Smooth muscle cell (in vitro differentiated cells): ENCODE measurements around the gene C19orf53. TPM values are rescaled to one million over a fixed set of nuclear protein-coding genes. Genes with fewer than 3 reads are reported as not detected.

Experiments used
- DNase-seq: peaks from one replicate; lab custom pipeline; 2025; ENCODE audit not compliant: unreplicated experiment; lab: John Stamatoyannopoulos, UW
- H2AFZ ChIP-seq: fragments of 200-600 bp; sonication (generic); 2 replicates; pipeline ENCODE4 v1.6.0; 2016; ENCODE audit warnings: antibody characterized with exemption, low read depth, mild to moderate bottlenecking
- H3F3A ChIP-seq: fragments of 200-600 bp; sonication (generic); 2 replicates; pipeline ENCODE4 v1.6.0; 2017; ENCODE audit warnings: antibody characterized with exemption, low read depth
- H3K27ac ChIP-seq: fragments of 200-600 bp; sonication (generic); 2 replicates; pipeline ENCODE4 v1.5.1; 2016; ENCODE audit warnings: low read depth, mild to moderate bottlenecking
- H3K27me3 ChIP-seq: fragments of 200-600 bp; sonication (generic); 2 replicates; pipeline ENCODE4 v1.6.1; 2016; ENCODE audit warnings: low read depth, mild to moderate bottlenecking
- H3K36me3 ChIP-seq: fragments of 200-600 bp; sonication (generic); 2 replicates; pipeline ENCODE4 v1.5.1; 2016; ENCODE audit warnings: low read depth
- H3K4me1 ChIP-seq: fragments of 200-600 bp; sonication (generic); 2 replicates; pipeline ENCODE4 v1.5.1; 2016; ENCODE audit warnings: low read depth
- H3K4me2 ChIP-seq: fragments of 200-600 bp; sonication (generic); 2 replicates; pipeline ENCODE4 v1.6.0; 2016; ENCODE audit warnings: mild to moderate bottlenecking
- H3K4me3 ChIP-seq: fragments of 200-600 bp; sonication (generic); 2 replicates; pipeline ENCODE4 v1.5.1; 2016; ENCODE audit warnings: mild to moderate bottlenecking
- H3K79me2 ChIP-seq: fragments of 200-600 bp; sonication (generic); 2 replicates; pipeline ENCODE4 v1.6.0; 2016; ENCODE audit warnings: low read depth, mild to moderate bottlenecking
- H3K9ac ChIP-seq: fragments of 200-600 bp; sonication (generic); 2 replicates; pipeline ENCODE4 v1.6.0; 2016; ENCODE audit warnings: low read depth
- H3K9me3 ChIP-seq: fragments of 200-600 bp; sonication (generic); replicated peaks from 2 replicates; pipeline ENCODE4 v1.5.1; 2016; ENCODE audit warnings: low read depth
- H4K20me1 ChIP-seq: fragments of 200-600 bp; sonication (generic); 2 replicates; pipeline ENCODE4 v1.6.0; 2016; ENCODE audit warnings: low read depth
- CTCF ChIP-seq: fragments of 200-600 bp; sonication (generic); IDR thresholded peaks from 2 replicates; pipeline ENCODE4 v1.5.1; 2017; ENCODE audit warnings: borderline replicate concordance, mild to moderate bottlenecking, antibody characterized with exemption; ENCODE audit not compliant: insufficient read depth, poor library complexity, severe bottlenecking
- WGBS: methylation state at CpG from one replicate; pipeline ENCODE4 v1.1.7; 2016; ENCODE audit warnings: low lambda C conversion rate; 5-methylcytosine and 5-hydroxymethylcytosine counted together
- polyA plus RNA-seq: library from polyadenylated mRNA; unstranded; fragments of >200 nt; fragmentation: Nextera tagmentation; extraction: Ambion mirVana; gene quantifications from 2 replicates; pipeline ENCODE4 v1.2.1, GENCODE V29; 2016
- total RNA-seq: library from RNA; depleted of rRNA; stranded (reverse); fragments of >200 nt; gene quantifications from 2 replicates; pipeline ENCODE4 v1.2.3, GENCODE V29; 2014

The C19orf53 gene
- total and polyA plus RNA-seq, 2 experiments from 2014 or later = 192 to 298 TPM

- Histone ChIP-seq H3K4me1 (no peaks in the 10 kb centered on the region), H3K27me3 (no peaks in the 10 kb centered on the region), H3F3A (no peaks in the 10 kb centered on the region), H3K4me2 (no peak overlapping the region), H3K9ac (no peak overlapping the region), H3K9me3 (no peaks in the 10 kb centered on the region), H3K4me3 (no peak overlapping the region), H3K36me3 (no peaks in the 10 kb centered on the region), H3K27ac (no peak overlapping the region), H4K20me1 (no peaks in the 10 kb centered on the region), H3K79me2 (no peaks in the 10 kb centered on the region), H2AFZ (no peak overlapping the region)
- TF ChIP-seq CTCF = no peak
- 96% methylated on average over 1 of the region's 1 CpG for WGBS
- DNase-seq = no peak
These were observed 36.2 kb upstream of the C19orf53 start for GRCh38 chr19:13738073-13738472.

- Histone ChIP-seq H3F3A (no peaks in the 10 kb centered on the region), H3K27ac (no peak overlapping the region), H3K4me2 (no peak overlapping the region), H3K4me1 (no peaks in the 10 kb centered on the region), H3K79me2 (no peaks in the 10 kb centered on the region), H4K20me1 (no peaks in the 10 kb centered on the region), H3K9me3 (no peaks in the 10 kb centered on the region), H3K27me3 (no peaks in the 10 kb centered on the region), H3K4me3 (no peak overlapping the region), H2AFZ (no peak overlapping the region), H3K9ac (no peak overlapping the region), H3K36me3 (no peaks in the 10 kb centered on the region)
- no peak for TF ChIP-seq CTCF
- DNase-seq = no peak
- 97% methylated on average over 2 of the region's 2 CpGs for WGBS
These were observed 32.4 kb upstream of the C19orf53 start for GRCh38 chr19:13741893-13742292.

GRCh38 chr19:13742756-13743155 lies 31.5 kb upstream of the C19orf53 start:
- no peaks in the 10 kb centered on the region for H3K4me1 ChIP-seq
- no peak overlapping the region for H2AFZ ChIP-seq
- 88% methylated on average over 1 of the region's 1 CpG for WGBS
- H3K9ac ChIP-seq = no peak overlapping the region
- H4K20me1 ChIP-seq = no peaks in the 10 kb centered on the region
- no peaks in the 10 kb centered on the region for H3K27me3 ChIP-seq
- no peaks in the 10 kb centered on the region for H3F3A ChIP-seq
- H3K27ac ChIP-seq = no peak overlapping the region
- no peak for DNase-seq
- no peak overlapping the region for H3K4me3 ChIP-seq
- H3K36me3 ChIP-seq = no peaks in the 10 kb centered on the region
- no peaks in the 10 kb centered on the region for H3K9me3 ChIP-seq
- H3K79me2 ChIP-seq = no peaks in the 10 kb centered on the region
- no peak for TF ChIP-seq CTCF
- no peak overlapping the region for H3K4me2 ChIP-seq

- DNase-seq = no peak
- Histone ChIP-seq H3F3A (no peaks in the 10 kb centered on the region), H3K36me3 (no peaks in the 10 kb centered on the region), H3K4me1 (peaks cover 4% of the 10 kb centered on the region), H3K9me3 (no peaks in the 10 kb centered on the region), H3K27ac (no peak overlapping the region), H3K9ac (no peak overlapping the region), H3K79me2 (peaks cover 6% of the 10 kb centered on the region), H3K4me2 (no peak overlapping the region), H4K20me1 (no peaks in the 10 kb centered on the region), H2AFZ (no peak overlapping the region), H3K4me3 (no peak overlapping the region), H3K27me3 (no peaks in the 10 kb centered on the region)
- no peak for TF ChIP-seq CTCF
These were observed 30.1 kb upstream of the C19orf53 start for GRCh38 chr19:13744174-13744573.
